H9 (cell line): ENCODE measurements around the gene PHGDH. TPM values are rescaled to one million over a fixed set of nuclear protein-coding genes. Genes with fewer than 3 reads are reported as not detected.

Source experiments
- DNase-seq: peaks from one replicate; pipeline ENCODE4 v3.0.0-alpha.2; 2017
- H2AFZ ChIP-seq: one replicate; pipeline ENCODE4 v1.6.1; 2013; ENCODE audit warnings: mild to moderate bottlenecking, low read length, control low read depth, moderate library complexity
- H2AK5ac ChIP-seq: 2 replicates; pipeline ENCODE4 v1.6.1; 2013; ENCODE audit warnings: low read length, control low read depth, mixed read lengths; ENCODE audit not compliant: insufficient read length
- H2BK120ac ChIP-seq: one replicate; pipeline ENCODE4 v1.6.1; 2013; ENCODE audit warnings: low read depth, mild to moderate bottlenecking, low read length, control low read depth, inconsistent platforms; ENCODE audit not compliant: poor library complexity, severe bottlenecking
- H2BK12ac ChIP-seq: 2 replicates; pipeline ENCODE4 v1.6.1; 2013; ENCODE audit warnings: low read length, control low read depth, mixed read lengths, low read depth; ENCODE audit not compliant: insufficient read length
- H2BK15ac ChIP-seq: 2 replicates; pipeline ENCODE4 v1.6.1; 2013; ENCODE audit warnings: low read depth, low read length, control low read depth
- H2BK20ac ChIP-seq: one replicate; pipeline ENCODE4 v1.6.1; 2013; ENCODE audit warnings: low read depth, mild to moderate bottlenecking, low read length, control low read depth, inconsistent platforms; ENCODE audit not compliant: poor library complexity, severe bottlenecking
- H2BK5ac ChIP-seq: 2 replicates; pipeline ENCODE4 v1.6.1; 2013; ENCODE audit warnings: low read length, control low read depth, mixed read lengths; ENCODE audit not compliant: insufficient read length
- H3K14ac ChIP-seq: 2 replicates; pipeline ENCODE4 v1.6.1; 2013; ENCODE audit warnings: low read length, control low read depth; ENCODE audit not compliant: insufficient read depth
- H3K18ac ChIP-seq: 2 replicates; pipeline ENCODE4 v1.6.1; 2013; ENCODE audit warnings: low read depth, mild to moderate bottlenecking, mixed read lengths, low read length, control low read depth; ENCODE audit not compliant: insufficient read length
- H3K23ac ChIP-seq: 2 replicates; pipeline ENCODE4 v1.6.1; 2013; ENCODE audit warnings: low read length, control low read depth, mixed read lengths, low read depth; ENCODE audit not compliant: insufficient read length
- H3K23me2 ChIP-seq: 2 replicates; pipeline ENCODE4 v1.6.1; 2013; ENCODE audit warnings: low read depth, mild to moderate bottlenecking, mixed read lengths, low read length, control low read depth; ENCODE audit not compliant: insufficient read length, poor library complexity, severe bottlenecking
- H3K27ac ChIP-seq: 2 replicates; pipeline ENCODE4 v1.5.1; 2013; ENCODE audit warnings: low read length, control low read depth, mixed read lengths, low read depth; ENCODE audit not compliant: insufficient read length
- H3K27me3 ChIP-seq: 2 replicates; pipeline ENCODE4 v1.6.1; 2013; ENCODE audit warnings: low read length, control low read depth, inconsistent platforms; ENCODE audit not compliant: insufficient read depth
- H3K4ac ChIP-seq: 2 replicates; pipeline ENCODE4 v1.6.1; 2013; ENCODE audit warnings: low read depth, mild to moderate bottlenecking, control low read depth, inconsistent platforms, low read length, moderate library complexity
- H3K4me1 ChIP-seq: 2 replicates; pipeline ENCODE4 v1.6.1; 2013; ENCODE audit warnings: low read length, control low read depth, inconsistent platforms; ENCODE audit not compliant: insufficient read depth
- H3K4me2 ChIP-seq: 2 replicates; pipeline ENCODE4 v1.6.1; 2013; ENCODE audit warnings: low read length, control low read depth, mixed read lengths; ENCODE audit not compliant: insufficient read length, insufficient read depth
- H3K56ac ChIP-seq: 2 replicates; pipeline ENCODE4 v1.6.1; 2013; ENCODE audit warnings: low read depth, mild to moderate bottlenecking, mixed read lengths, low read length, control low read depth; ENCODE audit not compliant: insufficient read length
- H3K79me1 ChIP-seq: 2 replicates; pipeline ENCODE4 v1.6.1; 2013; ENCODE audit warnings: low read depth, mild to moderate bottlenecking, moderate library complexity, low read length, control low read depth, inconsistent platforms; ENCODE audit not compliant: insufficient read depth, poor library complexity, severe bottlenecking
- H3K79me2 ChIP-seq: 2 replicates; pipeline ENCODE4 v1.6.1; 2013; ENCODE audit warnings: low read length, control low read depth, inconsistent platforms; ENCODE audit not compliant: insufficient read depth
- H3K9ac ChIP-seq: 2 replicates; pipeline ENCODE4 v1.6.1; 2013; ENCODE audit warnings: low read length, control low read depth, mixed read lengths; ENCODE audit not compliant: insufficient read length; ENCODE audit errors: extremely low read depth
- H3K9me3 ChIP-seq: one replicate; pipeline ENCODE4 v1.6.1; 2013; ENCODE audit warnings: low read depth, low read length, inconsistent platforms; ENCODE audit not compliant: control insufficient read depth
- H3T11ph ChIP-seq: one replicate; pipeline ENCODE4 v1.6.1; 2013; ENCODE audit warnings: mild to moderate bottlenecking, low read length, control low read depth, inconsistent platforms
- H4K20me1 ChIP-seq: one replicate; pipeline ENCODE4 v1.6.1; 2013; ENCODE audit not compliant: control insufficient read depth, insufficient read length, insufficient read depth
- H4K5ac ChIP-seq: 2 replicates; pipeline ENCODE4 v1.6.1; 2013; ENCODE audit warnings: low read depth, mild to moderate bottlenecking, mixed read lengths, low read length, control low read depth; ENCODE audit not compliant: insufficient read length
- H4K8ac ChIP-seq: replicated peaks from 2 replicates; pipeline ENCODE4 v1.6.1; 2013; ENCODE audit warnings: low read length, control low read depth, mixed read lengths, low read depth; ENCODE audit not compliant: insufficient read length
- H4K91ac ChIP-seq: 2 replicates; pipeline ENCODE4 v1.6.1; 2013; ENCODE audit warnings: low read depth, mild to moderate bottlenecking, moderate library complexity, mixed read lengths, low read length, control low read depth; ENCODE audit not compliant: insufficient read length
- H3K27ac Mint-ChIP-seq, 3 experiments: 2 replicates in 2 of 3; 3 replicates in 1 of 3; pipeline ENCODE4 v1.8.0; 2020 to 2021; ENCODE audit warnings: mixed read lengths in 3 of 3, mild to moderate bottlenecking in 1 of 3, moderate library complexity in 1 of 3
- H3K27me3 Mint-ChIP-seq: 2 replicates; pipeline ENCODE4 v1.8.0; 2021; ENCODE audit warnings: low read depth, mild to moderate bottlenecking, moderate library complexity, mixed read lengths
- H3K36me3 Mint-ChIP-seq, 3 experiments: 2 replicates in 2 of 3; 3 replicates in 1 of 3; pipeline ENCODE4 v1.8.0; 2020 to 2021; ENCODE audit warnings: low read depth in 3 of 3, mixed read lengths in 3 of 3; ENCODE audit not compliant: insufficient read depth in 1 of 3
- H3K4me1 Mint-ChIP-seq, 2 experiments: 2 replicates each; pipeline ENCODE4 v1.8.0; 2020; ENCODE audit warnings: mixed read lengths in 2 of 2
- H3K4me3 Mint-ChIP-seq, 2 experiments: 2 replicates in 1 of 2; 3 replicates in 1 of 2; pipeline ENCODE4 v1.8.0; 2020 to 2021; ENCODE audit warnings: mild to moderate bottlenecking in 2 of 2, mixed read lengths in 2 of 2, moderate library complexity in 1 of 2
- H3K9me3 Mint-ChIP-seq, 2 experiments: 2 replicates in 1 of 2; 3 replicates in 1 of 2; pipeline ENCODE4 v1.8.0; 2020; ENCODE audit warnings: mild to moderate bottlenecking in 2 of 2, mixed read lengths in 2 of 2, moderate library complexity in 1 of 2
- WGBS: extraction: QIAGEN DNeasy Blood & Tissue Kit; methylation state at CpG from one replicate; pipeline ENCODE4 v1.1.7; 2013; ENCODE audit warnings: missing lambda C conversion rate, low lambda C conversion rate, mixed read lengths; ENCODE audit not compliant: insufficient read length; ENCODE audit errors: extremely low coverage; 5-methylcytosine and 5-hydroxymethylcytosine counted together
- total RNA-seq: library from RNA; stranded (reverse); gene quantifications from 2 replicates; pipeline ENCODE4 v1.2.1, GENCODE V29; 2021
- TF ChIP-seq, protein P1 (sequence below): fragments of 200-600 bp; sonication (generic); conservative IDR thresholded peaks from 3 replicates; pipeline ENCODE4 v1.8.0; 2021; ENCODE audit warnings: antibody characterized with exemption, mild to moderate bottlenecking

The PHGDH gene
- total RNA-seq, 1 experiment from 2014 or later: 458 TPM

DNA sequence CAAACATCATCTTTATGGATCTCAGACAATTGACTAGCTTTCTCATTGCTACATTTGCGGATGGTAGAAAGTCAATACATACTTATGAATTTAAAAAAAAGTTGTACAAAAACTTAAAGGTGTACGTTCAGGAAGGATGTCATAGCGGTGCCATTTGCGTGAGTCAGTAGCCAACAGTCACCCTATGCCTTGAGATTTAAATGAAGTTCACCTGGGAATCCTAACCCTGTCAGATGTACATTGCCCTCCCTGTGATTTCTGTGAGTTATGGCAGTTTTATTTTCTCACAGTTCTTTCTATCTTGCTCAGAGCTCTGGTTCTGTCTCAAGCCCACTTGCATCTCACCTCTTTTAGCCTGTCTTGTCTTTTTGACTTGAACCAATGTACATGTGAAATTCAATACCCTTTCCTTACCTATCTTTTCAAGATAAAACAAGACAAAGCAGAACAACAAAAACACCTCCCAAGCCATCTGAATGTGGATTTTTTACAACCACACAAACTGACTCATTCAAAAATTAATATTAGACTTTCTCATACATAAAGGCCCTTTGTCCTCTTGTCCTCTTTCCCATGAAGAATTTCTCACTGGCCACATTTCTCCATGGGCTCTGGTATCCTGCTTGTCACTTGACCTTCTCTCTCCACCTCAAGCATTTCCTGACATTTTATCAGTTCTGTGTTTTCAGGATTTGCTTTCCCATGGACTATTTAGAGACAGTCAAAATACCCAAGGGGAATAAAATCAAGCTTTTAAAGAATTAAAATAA is 38.4 kb upstream of the PHGDH start:
- no peaks in the 10 kb centered on the region for H3K9me3 ChIP-seq
- no peaks in the 10 kb centered on the region for H4K20me1 ChIP-seq
- TF ChIP-seq, protein P1, sequence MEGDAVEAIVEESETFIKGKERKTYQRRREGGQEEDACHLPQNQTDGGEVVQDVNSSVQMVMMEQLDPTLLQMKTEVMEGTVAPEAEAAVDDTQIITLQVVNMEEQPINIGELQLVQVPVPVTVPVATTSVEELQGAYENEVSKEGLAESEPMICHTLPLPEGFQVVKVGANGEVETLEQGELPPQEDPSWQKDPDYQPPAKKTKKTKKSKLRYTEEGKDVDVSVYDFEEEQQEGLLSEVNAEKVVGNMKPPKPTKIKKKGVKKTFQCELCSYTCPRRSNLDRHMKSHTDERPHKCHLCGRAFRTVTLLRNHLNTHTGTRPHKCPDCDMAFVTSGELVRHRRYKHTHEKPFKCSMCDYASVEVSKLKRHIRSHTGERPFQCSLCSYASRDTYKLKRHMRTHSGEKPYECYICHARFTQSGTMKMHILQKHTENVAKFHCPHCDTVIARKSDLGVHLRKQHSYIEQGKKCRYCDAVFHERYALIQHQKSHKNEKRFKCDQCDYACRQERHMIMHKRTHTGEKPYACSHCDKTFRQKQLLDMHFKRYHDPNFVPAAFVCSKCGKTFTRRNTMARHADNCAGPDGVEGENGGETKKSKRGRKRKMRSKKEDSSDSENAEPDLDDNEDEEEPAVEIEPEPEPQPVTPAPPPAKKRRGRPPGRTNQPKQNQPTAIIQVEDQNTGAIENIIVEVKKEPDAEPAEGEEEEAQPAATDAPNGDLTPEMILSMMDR: no peak
- H3K18ac ChIP-seq: no peak overlapping the region
- no peak overlapping the region for H2BK5ac ChIP-seq
- no peak overlapping the region for H4K5ac ChIP-seq
- H4K8ac ChIP-seq: no peak overlapping the region
- H3K23me2 ChIP-seq: no peaks in the 10 kb centered on the region
- DNase-seq: no peak
- no peak overlapping the region for H3K9ac ChIP-seq
- Mint-ChIP-seq H3K9me3 (no peaks in the 10 kb centered on the region; a peak in 1 of 5 replicates), H3K27ac (peak overlapping the region in 1 of 3 experiments; percentile 6; a peak in 1 of 7 replicates), H3K36me3 (no peaks in the 10 kb centered on the region), H3K4me1 (peaks cover 28 to 30% of the 10 kb centered on the region in 2 experiments), H3K27me3 (no peaks in the 10 kb centered on the region), H3K4me3 (no peak overlapping the region)
- no peak overlapping the region for H3K27ac ChIP-seq
- no CpG with 5 or more reads among the region's 4 CpGs for WGBS
- H3T11ph ChIP-seq: no peak overlapping the region
- H3K79me2 ChIP-seq: no peaks in the 10 kb centered on the region
- no peak overlapping the region for H3K4me2 ChIP-seq
- H3K4ac ChIP-seq: no peak overlapping the region
- H2BK15ac ChIP-seq: no peak overlapping the region
- no peak overlapping the region for H2AK5ac ChIP-seq
- H3K79me1 ChIP-seq: no peaks in the 10 kb centered on the region
- no peak overlapping the region for H2BK120ac ChIP-seq
- H2AFZ ChIP-seq: no peak overlapping the region
- H4K91ac ChIP-seq: no peak overlapping the region
- no peak overlapping the region for H3K23ac ChIP-seq
- no peak overlapping the region for H3K14ac ChIP-seq
- H3K56ac ChIP-seq: no peak overlapping the region
- H3K27me3 ChIP-seq: no peaks in the 10 kb centered on the region
- H2BK20ac ChIP-seq: no peak overlapping the region
- H2BK12ac ChIP-seq: no peak overlapping the region
- peaks cover 9% of the 10 kb centered on the region; the same call in 1 of the 2 replicates for H3K4me1 ChIP-seq
